COLO668 (cell line): ENCODE data around the gene TLR6.

Experiments used
- DNase-seq: peaks from one replicate; lab custom pipeline; 2025; ENCODE audit not compliant: unreplicated experiment; lab: John Stamatoyannopoulos, UW

Gene TLR6, protein sequence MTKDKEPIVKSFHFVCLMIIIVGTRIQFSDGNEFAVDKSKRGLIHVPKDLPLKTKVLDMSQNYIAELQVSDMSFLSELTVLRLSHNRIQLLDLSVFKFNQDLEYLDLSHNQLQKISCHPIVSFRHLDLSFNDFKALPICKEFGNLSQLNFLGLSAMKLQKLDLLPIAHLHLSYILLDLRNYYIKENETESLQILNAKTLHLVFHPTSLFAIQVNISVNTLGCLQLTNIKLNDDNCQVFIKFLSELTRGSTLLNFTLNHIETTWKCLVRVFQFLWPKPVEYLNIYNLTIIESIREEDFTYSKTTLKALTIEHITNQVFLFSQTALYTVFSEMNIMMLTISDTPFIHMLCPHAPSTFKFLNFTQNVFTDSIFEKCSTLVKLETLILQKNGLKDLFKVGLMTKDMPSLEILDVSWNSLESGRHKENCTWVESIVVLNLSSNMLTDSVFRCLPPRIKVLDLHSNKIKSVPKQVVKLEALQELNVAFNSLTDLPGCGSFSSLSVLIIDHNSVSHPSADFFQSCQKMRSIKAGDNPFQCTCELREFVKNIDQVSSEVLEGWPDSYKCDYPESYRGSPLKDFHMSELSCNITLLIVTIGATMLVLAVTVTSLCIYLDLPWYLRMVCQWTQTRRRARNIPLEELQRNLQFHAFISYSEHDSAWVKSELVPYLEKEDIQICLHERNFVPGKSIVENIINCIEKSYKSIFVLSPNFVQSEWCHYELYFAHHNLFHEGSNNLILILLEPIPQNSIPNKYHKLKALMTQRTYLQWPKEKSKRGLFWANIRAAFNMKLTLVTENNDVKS

DNA sequence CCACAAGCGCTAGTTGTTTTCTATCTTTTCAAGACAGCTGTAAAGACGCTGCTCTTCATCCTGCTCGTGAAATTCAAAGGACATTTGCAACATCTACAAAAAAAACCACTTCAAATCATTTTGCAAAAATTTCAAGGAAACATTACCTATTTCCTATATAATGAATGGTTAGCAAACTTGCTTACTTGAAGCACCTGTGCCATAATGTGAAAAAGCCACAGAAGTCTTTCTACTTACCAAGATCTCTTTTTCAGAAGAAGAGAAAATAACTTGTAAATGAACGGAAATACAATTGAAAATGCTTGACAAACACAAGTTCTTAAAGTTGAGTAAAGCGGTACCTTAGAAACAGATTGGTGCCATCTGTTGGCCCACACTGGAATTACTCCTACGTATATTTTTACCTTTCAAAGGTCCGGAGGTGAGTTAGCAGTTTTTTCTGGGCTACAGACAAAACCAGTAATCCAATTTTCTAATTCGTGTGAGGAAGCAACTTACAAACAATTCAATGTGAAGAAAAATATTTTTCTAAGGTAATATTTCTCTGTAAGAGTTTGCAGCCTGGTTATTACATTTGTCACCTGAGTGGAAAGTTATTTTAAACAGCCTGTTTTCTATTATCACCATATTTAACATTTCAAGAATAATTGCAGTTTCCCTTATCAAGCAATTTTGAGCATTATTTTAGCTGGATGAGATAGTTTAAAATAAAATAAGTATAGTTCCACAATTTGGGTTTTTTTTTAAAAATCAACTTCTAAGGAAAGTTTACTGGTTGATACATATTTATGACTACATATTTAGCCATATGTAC is at the start of gene TLR6:
Gene TLR6, minus strand, starts transcription at position 294 of the 814 bp plus-strand sequence. CDS start 27,344 bp downstream, outside the sequence.
- peak; percentile 59 for DNase-seq

DNA sequence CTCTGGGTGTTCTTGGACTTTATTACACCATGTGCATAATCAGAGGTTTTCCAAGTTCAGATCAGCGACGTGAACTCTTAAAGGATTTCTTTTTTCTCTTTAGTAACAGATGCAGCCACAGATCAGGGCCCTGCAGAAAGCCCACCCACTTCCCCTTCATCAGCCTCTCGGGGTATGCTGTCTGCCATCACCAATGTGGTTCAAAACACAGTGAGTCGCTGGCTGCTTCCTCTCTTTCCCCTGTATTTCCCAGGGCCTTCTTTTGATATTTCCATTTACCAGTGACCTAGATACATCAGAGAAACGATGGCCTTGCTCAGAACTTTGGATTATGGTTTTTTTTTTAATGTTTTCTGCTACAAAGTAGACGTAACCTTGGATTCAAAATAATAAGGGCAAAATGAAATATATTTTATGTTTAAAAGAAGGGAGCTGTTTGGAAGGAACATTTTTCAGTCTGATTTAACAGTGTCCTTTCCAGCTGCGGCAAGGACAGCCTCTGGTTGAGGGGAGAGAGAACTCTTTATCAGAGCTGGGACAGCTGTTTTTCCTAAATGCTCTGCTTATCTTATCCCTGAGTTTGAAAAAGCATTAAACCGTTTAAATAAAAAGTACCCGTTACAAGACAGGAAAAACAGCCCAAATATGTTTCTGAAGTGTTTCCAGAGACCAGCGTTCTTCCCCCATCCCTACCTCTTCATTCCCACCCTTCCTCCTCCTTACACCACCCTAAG is 49.2 kb upstream of the TLR6 start:
- no peak for DNase-seq

DNA sequence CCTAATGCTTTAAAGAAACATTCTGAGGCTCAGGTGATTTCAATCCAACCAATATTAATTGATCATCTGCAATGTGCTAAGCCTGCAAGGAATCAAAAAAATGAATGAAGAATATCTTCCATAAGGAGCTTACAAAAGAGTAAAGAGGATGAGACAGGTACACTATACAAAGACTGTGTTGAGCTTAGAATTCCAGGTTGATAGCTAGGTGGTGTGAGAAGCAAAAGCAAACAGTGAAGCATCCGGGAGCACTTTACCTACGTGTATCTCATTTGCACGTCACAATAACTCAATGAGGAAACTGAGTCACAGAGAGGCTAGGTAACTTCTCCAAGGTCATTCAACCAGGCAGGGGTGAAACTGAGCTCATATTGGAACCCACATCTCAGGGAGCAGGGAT is 48.1 kb upstream of the TLR6 start:
- DNase-seq, result no peak

DNA sequence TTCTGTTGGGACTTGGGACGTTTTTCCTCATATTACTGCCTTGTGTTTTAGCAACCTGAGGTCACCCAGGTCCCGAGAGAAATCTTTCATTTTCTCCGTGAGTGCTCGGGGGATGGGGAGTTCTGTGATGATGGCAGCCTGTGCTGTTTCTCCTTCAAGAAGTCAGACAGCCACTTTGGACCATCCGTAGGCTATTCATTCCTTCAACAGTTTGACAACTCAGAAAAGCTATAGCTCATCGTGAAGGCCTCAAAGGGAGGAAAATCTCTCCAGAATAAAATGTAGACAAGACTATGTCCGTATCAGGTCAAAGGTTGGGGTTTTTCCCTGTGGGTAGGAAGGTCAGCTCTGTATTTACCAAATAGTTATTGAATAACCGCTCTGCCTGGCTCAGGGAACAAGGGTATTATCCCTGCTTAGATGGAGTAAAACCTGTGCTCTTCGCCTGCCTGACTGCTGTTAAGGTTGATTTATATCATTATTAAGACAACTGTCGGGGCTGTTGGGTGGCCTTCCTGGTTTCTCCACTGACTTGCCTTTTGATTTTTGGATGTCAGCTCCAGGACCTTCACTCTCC is 47.6 kb upstream of the TLR6 start:
- DNase-seq, result peak; percentile 26

DNA sequence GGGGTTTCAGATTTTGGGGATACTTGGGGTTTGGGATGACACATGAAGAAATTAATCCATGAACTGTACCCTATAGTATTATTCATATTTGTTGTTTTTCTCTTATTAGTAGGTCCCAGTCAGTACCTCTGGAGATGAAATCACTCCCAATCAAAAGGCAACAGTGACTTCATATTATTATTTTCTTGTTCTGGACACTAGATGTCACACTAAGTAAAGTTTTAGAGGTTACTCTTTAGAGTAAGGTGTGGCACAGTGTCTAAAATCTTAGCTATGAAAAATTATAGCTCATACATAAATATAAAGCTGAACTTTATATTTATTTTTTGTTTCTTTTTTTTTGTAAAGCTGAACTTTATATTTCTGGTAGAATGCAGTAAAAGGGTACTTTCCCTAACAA is 46.1 kb upstream of the TLR6 start:
- DNase-seq, result no peak

DNA sequence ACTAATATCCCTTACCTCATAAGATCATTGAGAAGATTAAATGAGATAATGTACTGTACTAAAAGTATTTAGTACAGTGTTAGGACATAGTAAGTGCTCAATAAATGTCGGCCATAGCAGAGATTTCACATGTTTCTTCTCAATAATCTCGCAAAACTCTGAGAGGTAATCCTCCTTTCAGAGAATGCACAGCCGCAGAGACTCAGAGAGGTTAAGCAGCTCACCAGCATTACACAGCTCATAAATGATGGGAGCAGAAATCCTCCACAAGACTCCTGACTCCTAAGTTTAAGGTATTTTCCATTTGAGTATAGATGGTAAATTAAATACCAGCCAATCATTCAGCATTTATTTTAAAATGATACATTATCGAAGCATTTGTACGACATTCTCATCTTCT is 45.6 kb upstream of the TLR6 start:
- DNase-seq, result no peak

DNA sequence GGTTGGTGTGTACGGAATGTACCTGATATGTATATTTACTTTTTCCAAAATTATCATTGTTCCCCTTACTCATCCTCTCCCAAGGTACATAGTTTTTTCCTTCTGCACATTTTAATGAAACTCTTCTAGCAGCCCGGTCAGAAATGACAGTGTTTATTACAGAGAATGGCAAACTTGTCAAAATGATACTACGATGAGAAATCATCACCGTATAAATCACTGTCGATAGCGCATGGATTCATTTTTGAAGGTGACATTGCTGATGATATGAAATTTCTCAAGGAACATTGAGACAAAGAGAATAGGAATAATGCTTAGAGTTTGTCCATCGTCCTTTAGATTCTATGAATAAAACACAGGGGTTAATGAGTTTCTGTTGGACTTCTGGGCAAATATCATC is 41.6 kb upstream of the TLR6 start:
- DNase-seq, result no peak

DNA sequence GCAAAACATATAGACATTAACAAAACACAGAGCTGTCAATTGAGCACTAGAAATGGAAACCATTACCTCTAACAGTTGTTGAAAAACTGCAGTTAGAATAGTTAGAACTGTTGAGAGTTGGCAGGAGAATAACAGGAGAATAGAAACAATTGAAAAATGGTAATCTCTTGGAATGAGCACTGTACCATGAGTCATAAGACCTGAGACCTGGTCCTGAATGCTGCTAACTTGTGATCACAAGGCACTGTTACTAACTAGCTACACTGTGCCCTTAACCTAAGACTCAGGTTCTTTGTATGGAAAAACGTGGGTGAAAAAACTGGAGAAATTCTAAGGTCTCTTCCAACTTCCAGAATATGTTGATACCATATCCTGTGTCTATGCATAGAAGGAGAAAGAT is 40.3 kb upstream of the TLR6 start:
- DNase-seq, result no peak

DNA sequence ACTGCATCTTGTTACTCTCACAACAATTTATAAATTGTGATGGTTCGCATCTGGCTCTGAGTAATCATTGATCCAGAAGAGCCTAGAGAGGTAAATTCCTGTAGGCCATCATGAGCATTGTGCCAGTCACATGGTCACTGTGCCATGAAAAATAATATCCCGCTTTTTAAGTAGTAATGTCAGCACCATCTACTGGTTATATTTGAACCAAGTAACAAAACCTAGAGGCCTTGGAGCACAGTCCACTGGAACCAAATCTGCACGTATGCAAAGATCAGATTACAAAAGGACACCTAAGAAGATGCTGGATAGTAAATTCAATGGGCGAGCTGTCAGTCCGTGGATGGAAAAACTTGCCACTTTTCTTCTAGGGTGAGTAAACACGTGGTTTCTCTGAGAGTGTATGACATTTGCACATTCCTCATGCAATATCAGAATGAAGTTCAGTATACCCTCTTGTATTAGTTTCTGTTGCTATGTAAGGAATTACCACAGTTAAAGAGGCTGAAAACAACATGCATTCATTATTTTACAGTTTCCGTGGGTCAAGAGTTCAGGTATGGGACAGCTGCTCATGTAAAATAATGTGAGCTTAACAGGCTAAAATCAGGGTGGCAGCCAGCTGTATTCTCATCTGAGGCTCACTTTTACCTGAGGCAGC is 37.8 kb upstream of the TLR6 start:
- no peak for DNase-seq

DNA sequence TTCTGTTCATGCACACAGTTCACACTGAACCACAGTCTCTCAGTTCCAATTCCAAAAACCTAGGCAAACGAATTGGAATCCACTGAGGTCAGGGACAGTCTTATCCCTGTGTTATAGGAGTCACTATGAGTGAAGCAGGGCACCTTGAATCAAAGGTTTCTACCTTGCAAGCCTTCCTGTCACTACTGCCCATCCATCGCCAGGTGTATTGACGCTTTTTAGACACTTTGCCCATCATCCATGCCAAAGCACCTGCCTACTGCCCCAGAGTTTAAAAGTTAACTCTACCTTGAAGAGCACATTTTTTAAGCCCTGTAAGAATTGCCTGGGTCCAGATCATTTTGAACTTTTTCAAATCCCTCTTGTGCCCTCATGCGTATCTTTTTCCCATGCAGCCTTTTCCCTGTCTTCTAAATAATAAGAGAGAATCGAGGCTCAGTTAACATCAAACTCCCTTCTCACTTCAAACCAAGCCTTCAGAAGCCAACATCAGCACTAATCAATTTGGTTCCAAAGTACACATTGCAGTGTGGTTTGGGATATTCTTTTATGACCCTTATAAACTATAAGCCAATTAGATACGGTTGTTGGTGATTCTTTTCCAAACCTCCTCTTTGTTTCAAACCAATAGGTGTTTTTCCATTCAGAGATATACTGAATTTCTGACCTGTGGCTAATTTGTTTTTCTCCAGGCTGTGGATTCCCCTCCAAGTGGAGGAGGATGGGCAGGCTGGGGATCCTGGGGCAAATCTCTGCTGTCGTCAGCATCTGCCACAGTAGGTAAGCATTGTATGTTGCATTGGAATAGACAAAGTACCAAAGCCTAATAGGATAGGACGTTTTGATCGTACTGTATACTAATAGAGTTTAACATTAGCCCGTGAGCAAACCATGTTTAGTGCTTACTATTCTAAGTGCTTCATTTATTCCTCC is 34.7 kb upstream of the TLR6 start:
- no peak for DNase-seq

DNA sequence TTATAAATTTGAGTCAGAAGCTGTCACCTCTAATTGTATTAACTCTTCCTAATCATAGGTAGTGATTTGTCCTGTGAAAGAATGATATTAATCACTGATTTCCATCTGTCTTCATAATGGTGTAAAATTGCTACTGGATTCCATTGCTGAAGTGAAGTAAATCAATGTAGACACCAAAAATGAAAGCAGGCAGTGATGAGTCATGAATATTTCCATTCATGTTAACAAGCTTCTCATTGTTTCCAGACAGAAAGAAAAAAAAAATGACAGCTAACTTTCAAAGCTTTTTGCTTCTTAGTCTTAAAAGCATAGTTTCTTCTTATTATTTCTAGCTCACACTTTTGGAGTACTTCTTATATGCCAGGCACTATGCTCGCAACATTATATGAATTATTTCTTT is 32.5 kb upstream of the TLR6 start:
- DNase-seq, result no peak

DNA sequence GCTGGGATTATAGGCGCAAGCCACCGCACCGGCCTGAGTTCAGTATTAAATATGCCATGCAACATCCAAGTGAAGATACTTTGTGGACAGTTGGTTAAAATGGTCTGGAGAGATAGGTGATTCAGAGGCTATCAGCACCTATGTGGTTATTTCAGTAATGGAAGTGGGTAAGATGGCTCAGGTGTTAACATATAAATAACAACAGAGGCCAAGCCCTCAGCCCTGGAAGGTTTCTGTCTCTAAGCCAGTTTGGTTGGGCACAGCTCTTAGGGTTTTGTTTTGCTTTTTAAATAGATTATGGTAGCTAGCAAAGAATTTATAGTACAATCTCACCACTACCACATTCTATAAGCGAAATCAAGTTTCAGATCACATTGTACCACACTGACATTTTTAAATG is 27.6 kb upstream of the TLR6 start:
- no peak for DNase-seq

DNA sequence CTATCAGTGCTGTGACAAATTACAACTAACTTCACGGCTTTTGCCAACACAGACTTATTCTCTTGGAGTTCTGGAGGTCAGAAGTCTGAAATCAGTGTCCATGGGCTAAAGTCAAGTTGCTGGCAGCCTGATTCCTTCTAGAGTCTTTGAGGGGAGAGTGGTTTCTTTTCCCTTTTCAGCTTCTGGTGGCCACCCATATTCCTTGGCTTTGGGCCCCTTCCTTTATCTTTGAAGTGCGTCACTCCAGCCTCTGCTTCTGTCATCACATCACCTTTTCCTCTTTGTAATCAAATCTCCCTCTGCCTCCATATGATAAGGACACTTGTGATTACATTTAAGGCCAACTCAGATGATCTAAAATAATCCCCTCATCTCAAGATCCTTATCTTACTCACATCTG is 20.0 kb upstream of the TLR6 start:
- DNase-seq, result no peak

DNA sequence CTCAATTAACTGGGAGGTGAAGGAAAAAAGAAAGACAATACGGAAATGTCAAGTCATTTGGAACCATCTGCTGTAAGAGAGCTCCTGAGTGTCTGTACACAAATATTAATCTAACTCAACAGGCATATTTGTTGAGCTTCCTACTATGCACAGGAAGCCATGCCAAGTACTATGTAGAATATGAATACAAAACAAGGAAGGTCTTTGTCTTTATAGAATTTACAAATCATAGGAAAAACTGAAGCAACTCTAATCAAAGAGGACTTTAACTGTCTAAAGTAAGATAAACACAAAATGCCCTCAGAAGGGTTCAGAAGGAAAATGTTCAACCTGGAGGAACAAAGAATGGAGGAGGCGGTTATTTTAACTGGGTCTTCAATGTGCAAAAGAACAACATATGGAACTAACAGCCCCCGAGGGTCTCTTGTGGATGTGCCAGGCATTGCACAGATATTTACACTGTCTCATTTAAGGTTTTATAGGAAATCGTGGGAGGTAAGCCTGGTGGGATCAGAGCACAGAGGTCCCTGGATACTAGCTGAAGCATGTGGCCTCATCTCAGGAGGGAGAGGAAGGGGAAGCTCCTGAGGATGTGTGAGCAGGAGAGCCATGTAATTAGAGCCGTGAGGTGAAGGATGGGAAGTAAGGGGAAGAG is 16.8 kb upstream of the TLR6 start:
- DNase-seq, result no peak

DNA sequence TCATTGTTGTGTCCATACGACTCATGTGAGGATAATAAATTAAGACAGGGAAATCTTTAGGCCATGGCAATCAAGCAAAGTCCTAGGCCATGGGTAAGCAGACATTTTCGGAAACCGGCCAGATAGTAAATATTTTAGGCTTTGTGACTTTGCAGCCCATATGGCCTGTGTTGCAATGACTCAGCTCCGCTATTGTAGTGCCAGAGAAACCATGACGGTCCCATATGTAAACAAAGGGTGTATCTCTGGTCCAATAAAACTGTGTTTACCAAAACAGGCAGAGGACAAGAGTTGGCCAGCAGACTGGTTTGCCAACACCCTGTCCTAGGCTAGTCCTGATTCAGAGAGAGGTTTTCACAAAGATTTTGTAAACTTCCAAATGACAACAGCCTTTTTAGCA is 16.0 kb upstream of the TLR6 start:
- DNase-seq, result peak; percentile 53

DNA sequence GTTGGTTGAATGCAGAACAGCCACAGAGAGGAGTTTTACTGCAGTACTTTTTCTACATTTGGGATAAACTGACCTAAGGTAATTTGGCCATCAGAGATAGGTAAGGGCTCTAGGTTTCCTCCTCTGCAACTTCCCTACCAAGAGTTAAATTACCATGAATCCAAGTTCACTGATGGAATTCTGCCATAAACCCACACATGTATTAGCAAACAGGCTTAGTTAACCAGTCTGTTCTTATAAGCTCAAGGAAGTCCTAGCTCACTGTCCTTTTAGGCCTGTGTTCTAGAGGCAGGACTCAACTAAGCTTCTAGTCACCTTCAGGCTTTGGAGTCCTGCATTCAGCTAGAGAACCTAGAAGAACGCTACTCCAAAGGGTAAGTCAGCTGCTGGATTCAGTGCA is 15.0 kb upstream of the TLR6 start:
- no peak for DNase-seq

DNA sequence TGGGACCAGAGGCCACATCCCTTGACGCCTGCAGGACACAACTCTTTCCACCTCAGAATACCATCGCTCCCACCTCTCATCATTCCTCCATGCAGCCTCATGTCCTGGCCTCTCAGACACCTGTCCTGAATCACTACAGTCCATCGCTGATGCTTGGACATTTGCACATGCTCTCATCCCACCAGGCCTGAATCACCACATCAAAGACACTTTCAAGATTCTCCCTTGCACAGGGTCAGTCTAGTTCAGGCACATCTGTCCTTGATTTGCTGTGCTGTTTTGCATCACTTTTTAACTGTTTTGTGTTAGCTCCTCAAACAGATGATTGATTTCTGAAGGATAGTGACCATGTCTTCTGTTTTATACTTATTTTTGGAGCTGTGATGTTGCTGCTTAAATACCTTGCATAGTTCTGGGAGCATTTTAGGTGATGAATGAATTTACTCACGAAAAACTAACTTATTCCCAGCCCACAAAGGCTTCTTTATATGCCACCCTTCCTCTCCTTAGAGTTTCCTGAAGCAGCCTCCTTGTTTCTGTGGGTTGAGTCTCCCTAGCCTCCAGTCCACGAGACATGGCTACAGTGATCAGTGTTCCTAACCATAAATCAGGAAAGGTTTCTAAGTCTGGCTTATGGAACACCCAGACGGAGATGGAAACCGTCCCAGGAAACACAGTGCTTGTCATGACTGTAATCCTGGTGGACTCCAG is 13.6 kb upstream of the TLR6 start:
- DNase-seq, result no peak

DNA sequence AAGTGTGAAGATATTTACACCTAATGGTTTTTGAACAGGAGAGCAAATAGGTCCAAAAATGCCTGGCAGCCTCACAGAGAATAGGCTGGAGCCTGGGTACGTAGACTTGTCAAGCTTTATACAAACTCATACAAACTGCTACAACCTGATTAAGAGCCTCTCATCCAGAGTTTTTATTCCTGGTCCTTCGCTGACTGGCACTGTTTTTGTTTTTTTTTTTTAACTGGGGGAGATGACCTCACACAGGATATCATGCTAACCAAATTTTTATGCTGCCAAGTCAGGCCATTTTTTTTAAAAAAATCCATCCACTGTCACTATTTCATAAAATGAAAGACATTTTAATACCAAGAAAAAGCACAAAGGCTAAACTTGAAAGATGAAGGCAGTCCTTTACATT is 12.9 kb upstream of the TLR6 start:
- DNase-seq, result no peak
